Lung (tissue), 12 donors: Measurements from ENCODE around the gene AUTS2. TPM values are rescaled to one million over a fixed set of nuclear protein-coding genes. Genes with fewer than 3 reads are reported as not detected.

Experiments
- ATAC-seq: fragments of 200-7000 bp; cut with Tn5 transposase; one replicate; pipeline ENCODE4 v1.9.1; 2020; ENCODE audit warnings: moderate number of reproducible peaks; ENCODE audit not compliant: insufficient read depth, low FRiP score
- DNase-seq, 3 donors: peaks; one replicate each; pipeline ENCODE4 v3.0.0-alpha.2; 2013 to 2017
- H3K27ac ChIP-seq, 2 donors: one replicate each; pipeline ENCODE4 v1.5.1; 2013; ENCODE audit warnings: mild to moderate bottlenecking in 2 of 2, moderate library complexity in 2 of 2, control low read depth in 1 of 2, inconsistent platforms in 1 of 2, low read depth in 1 of 2, low read length in 1 of 2
- H3K27me3 ChIP-seq, 3 donors: one replicate each; pipeline ENCODE4 v1.5.1; 2013; ENCODE audit warnings: low read length in 2 of 3; ENCODE audit not compliant: control insufficient read depth in 3 of 3, insufficient read depth in 3 of 3
- H3K36me3 ChIP-seq, 4 donors: one replicate each; pipeline ENCODE4 v1.5.1; 2013; ENCODE audit warnings: low read length in 4 of 4, mild to moderate bottlenecking in 1 of 4, moderate library complexity in 1 of 4; ENCODE audit not compliant: control insufficient read depth in 4 of 4, insufficient read depth in 4 of 4
- H3K4me1 ChIP-seq, 5 donors: one replicate each; pipeline ENCODE4 v1.5.1; 2013; ENCODE audit warnings: low read length in 5 of 5, mild to moderate bottlenecking in 2 of 5, moderate library complexity in 1 of 5; ENCODE audit not compliant: control insufficient read depth in 5 of 5, insufficient read depth in 5 of 5
- H3K4me3 ChIP-seq: one replicate; pipeline ENCODE4 v1.5.1; 2013; ENCODE audit warnings: mild to moderate bottlenecking, control low read depth, moderate library complexity
- H3K9ac ChIP-seq, 2 donors: one replicate each; pipeline ENCODE4 v1.5.1; 2013; ENCODE audit warnings: low read length in 2 of 2, control low read depth in 1 of 2; ENCODE audit not compliant: insufficient read depth in 1 of 2
- H3K9me3 ChIP-seq, 4 donors: one replicate each; pipeline ENCODE4 v1.5.1; 2013; ENCODE audit warnings: low read length in 3 of 4, mild to moderate bottlenecking in 1 of 4, moderate library complexity in 1 of 4; ENCODE audit not compliant: control insufficient read depth in 4 of 4, insufficient read depth in 3 of 4
- WGBS, 2 donors: extraction: QIAGEN DNeasy Blood & Tissue Kit; methylation state at CpG; one replicate each; pipeline ENCODE4 v1.1.7; 2013; 5-methylcytosine and 5-hydroxymethylcytosine counted together
- polyA plus RNA-seq, 2 donors: library from polyadenylated mRNA; stranded (reverse); fragments of 200-250 nt; gene quantifications; one replicate each; pipeline ENCODE4 v1.2.1, GENCODE V29; 2013
- total RNA-seq, 2 donors: library from RNA; depleted of rRNA in 1 of 2; stranded (reverse); fragments of >200 nt in 1 of 2; gene quantifications; one replicate each; pipeline ENCODE4 v1.2.1, GENCODE V29; 2014 to 2021
- TF ChIP-seq, protein P1 (sequence below): IDR thresholded peaks from 2 replicates; pipeline ENCODE4 v1.5.1; 2012; ENCODE audit warnings: mild to moderate bottlenecking; ENCODE audit errors: control extremely low read depth, extremely low read depth
- donor health status: control.
- donor health status: control.
- donor health status: Bipolar disorder and iron deficiency.
- donor health status: healthy.
- donor health status: DM: yes; HTN: yes; CAD: no.

AUTS2 gene
- total and polyA plus RNA-seq, 4 donors: 11.8 to 115 (median 40.6) TPM

DNA sequence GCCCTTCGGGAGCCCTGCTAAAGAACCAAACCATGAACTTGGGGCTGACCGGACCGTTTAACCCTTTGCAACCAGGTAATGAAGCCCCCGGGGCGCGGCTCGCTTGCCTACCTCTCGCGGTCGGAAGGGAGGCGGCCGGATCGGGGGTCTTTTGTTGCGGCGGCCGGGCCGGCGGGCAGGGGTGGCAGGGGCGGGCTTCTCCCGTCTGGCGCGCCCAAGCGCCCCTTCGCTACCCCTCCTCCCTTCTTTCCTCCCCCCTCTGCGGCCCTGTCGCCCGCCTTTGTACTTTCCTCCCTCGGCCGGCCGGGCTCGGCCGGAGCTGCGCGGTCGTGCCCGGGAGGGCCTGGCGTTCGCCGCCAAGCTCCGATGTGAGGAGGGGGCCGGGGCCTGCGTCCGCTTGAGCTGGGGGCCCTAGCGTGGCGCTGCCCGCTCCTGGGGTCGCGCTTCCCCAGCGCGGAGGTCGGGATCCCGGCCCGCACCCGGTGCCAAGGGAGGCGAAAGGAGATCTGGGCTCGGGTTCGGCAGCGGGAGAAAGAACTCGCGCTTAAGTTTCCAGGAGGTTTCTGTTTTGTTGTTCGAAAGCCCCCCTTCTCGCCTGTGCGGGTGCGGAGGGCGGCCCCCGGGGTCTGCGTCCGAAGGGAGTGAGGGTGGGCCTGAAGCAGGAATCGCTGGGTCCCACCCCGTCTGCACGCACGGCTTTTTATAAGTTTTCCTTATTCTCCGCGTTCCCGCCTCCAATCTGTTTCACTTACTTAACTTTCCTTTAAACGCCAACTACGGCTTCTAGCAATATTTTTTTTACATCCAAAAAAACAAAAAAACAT lies 1096.9 kb downstream of the AUTS2 start:
- Histone ChIP-seq H3K27ac (peak overlapping the region in 1 of 2 donors; percentile 88), H3K4me3 (peak overlapping the region; percentile 95), H3K9me3 (no peaks in the 10 kb centered on the region), H3K4me1 (peaks cover 0 to 35% (median 0%) of the 10 kb centered on the region in 5 donors), H3K36me3 (peaks cover 0 to 14% (median 5%) of the 10 kb centered on the region in 4 donors), H3K27me3 (no peaks in the 10 kb centered on the region), H3K9ac (peak overlapping the region; percentile 51 to 82)
- ATAC-seq (no peak), DNase-seq (peak; percentile 63 to 77 (median 66))
- TF ChIP-seq, protein P1, sequence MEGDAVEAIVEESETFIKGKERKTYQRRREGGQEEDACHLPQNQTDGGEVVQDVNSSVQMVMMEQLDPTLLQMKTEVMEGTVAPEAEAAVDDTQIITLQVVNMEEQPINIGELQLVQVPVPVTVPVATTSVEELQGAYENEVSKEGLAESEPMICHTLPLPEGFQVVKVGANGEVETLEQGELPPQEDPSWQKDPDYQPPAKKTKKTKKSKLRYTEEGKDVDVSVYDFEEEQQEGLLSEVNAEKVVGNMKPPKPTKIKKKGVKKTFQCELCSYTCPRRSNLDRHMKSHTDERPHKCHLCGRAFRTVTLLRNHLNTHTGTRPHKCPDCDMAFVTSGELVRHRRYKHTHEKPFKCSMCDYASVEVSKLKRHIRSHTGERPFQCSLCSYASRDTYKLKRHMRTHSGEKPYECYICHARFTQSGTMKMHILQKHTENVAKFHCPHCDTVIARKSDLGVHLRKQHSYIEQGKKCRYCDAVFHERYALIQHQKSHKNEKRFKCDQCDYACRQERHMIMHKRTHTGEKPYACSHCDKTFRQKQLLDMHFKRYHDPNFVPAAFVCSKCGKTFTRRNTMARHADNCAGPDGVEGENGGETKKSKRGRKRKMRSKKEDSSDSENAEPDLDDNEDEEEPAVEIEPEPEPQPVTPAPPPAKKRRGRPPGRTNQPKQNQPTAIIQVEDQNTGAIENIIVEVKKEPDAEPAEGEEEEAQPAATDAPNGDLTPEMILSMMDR: no peak
- WGBS, 2 donors: 0 to 1% methylated on average over 64 to 77 of the region's 77 CpGs

GRCh38 chr7:70695795-70696083 lies 1097.5 kb downstream of the AUTS2 start:
- TF ChIP-seq, protein P1: no peak
- ATAC-seq (no peak), DNase-seq (no peak)
- Histone ChIP-seq H3K36me3 (peaks cover 0 to 16% (median 7%) of the 10 kb centered on the region in 4 donors), H3K9ac (peak overlapping the region; percentile 33 to 82), H3K9me3 (no peaks in the 10 kb centered on the region), H3K27me3 (no peaks in the 10 kb centered on the region), H3K27ac (no peak overlapping the region), H3K4me3 (peak overlapping the region; percentile 95), H3K4me1 (peaks cover 0 to 35% (median 0%) of the 10 kb centered on the region in 5 donors)
- 1% methylated on average over 9 of the region's 9 CpGs for WGBS, 2 donors

GRCh38 chr7:70696201-70696754 lies 1098.0 kb downstream of the AUTS2 start:
- TF ChIP-seq, protein P1: no peak
- ATAC-seq (no peak), DNase-seq (peak in 2 of 3 donors; percentile 55 to 57)
- H3K36me3 ChIP-seq: peaks cover 0 to 18% (median 8%) of the 10 kb centered on the region in 4 donors
- H3K9ac ChIP-seq: peak overlapping the region; percentile 33 to 82
- no peaks in the 10 kb centered on the region for H3K9me3 ChIP-seq
- peak overlapping the region; percentile 95 for H3K4me3 ChIP-seq
- H3K4me1 ChIP-seq: peaks cover 0 to 37% (median 0%) of the 10 kb centered on the region in 5 donors
- WGBS, 2 donors: 27 to 43% methylated on average over 10 of the region's 10 CpGs
- H3K27me3 ChIP-seq: no peaks in the 10 kb centered on the region
- H3K27ac ChIP-seq: peak overlapping the region in 1 of 2 donors; percentile 4
